Heart left ventricle (tissue), 13 donors: ENCODE results near the gene TEK.

Experiments
- POLR2A ChIP-seq, 2 donors: fragments of 450-650 bp; IDR thresholded peaks; one replicate each; pipeline ENCODE4 v1.6.1; 2017; ENCODE audit warnings: antibody characterized with exemption in 2 of 2, mild to moderate bottlenecking in 2 of 2, moderate library complexity in 2 of 2
- TF ChIP-seq, protein P1 (sequence below), 12 donors: fragments of 200-600 bp; sonication (generic) in 4 of 12; IDR thresholded peaks; one replicate each; pipeline versions ENCODE4 v1.5.0 to v1.8.0; 2018 to 2022; ENCODE audit warnings: antibody characterized with exemption in 12 of 12, mild to moderate bottlenecking in 5 of 12
- donor health status: ischemic (EF 13 %, LVEDD 7.1; RV severe dilation, severe dysfunction).
- donor health status: DM: no; HTN: yes; CAD: no.
- donor health status: DM: no; HTN: no; CAD: no.
- donor health status: ischemic (EF 25% LVEDD 6.9; RV normal size, moderate dysfunction).
- donor health status: ischemic (EF 25% LVEDD 5.7; RV mildly dilated, moderate dysfunction).
- donor health status: ischemic (EF 35%, LVEDD 5.7; RV mildly dilated, moderate dysfunction).
- donor health status: nonischemic (EF 11% LVEDD 7.7; RV severe dilation, severe dysfunction).
- donor health status: DM: yes; HTN: yes; CAD: no.
- donor health status: PGD.
- donor health status: ischemic (EF 29% LVEDD 5.4; RV normal size, mild dysfunction).
- donor health status: nonischemic (EF 23%, LVEDD 6.1; RV moderate dilation, normal function).

DNA sequence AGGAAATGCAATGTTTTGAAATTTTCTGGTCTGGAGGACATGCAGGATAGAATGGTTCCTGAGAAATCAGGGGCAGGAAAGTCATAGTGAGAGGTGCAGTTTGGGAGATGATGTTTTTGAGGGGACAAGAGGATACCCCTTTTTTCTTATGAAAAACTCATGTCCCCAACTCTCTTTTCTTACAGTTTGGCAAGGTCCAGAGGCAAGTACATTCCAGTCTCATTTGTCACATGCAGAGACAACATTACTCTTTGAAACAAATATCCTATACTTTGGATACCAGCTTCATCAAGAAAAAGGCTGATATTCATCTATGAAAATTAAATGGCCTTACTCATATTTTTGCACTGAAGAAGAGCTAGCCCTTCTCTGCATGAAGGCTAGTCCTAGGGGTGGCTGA lies 139.7 kb downstream of the TEK start:
- TF ChIP-seq POLR2A (IDR thresholded peaks at IDR 0.05): no peak
- TF ChIP-seq, protein P1, sequence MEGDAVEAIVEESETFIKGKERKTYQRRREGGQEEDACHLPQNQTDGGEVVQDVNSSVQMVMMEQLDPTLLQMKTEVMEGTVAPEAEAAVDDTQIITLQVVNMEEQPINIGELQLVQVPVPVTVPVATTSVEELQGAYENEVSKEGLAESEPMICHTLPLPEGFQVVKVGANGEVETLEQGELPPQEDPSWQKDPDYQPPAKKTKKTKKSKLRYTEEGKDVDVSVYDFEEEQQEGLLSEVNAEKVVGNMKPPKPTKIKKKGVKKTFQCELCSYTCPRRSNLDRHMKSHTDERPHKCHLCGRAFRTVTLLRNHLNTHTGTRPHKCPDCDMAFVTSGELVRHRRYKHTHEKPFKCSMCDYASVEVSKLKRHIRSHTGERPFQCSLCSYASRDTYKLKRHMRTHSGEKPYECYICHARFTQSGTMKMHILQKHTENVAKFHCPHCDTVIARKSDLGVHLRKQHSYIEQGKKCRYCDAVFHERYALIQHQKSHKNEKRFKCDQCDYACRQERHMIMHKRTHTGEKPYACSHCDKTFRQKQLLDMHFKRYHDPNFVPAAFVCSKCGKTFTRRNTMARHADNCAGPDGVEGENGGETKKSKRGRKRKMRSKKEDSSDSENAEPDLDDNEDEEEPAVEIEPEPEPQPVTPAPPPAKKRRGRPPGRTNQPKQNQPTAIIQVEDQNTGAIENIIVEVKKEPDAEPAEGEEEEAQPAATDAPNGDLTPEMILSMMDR (IDR thresholded peaks at IDR 0.05): no peak
